ENCODE results near the gene PGS1. TPM values are rescaled to one million over a fixed set of nuclear protein-coding genes. Genes with fewer than 3 reads are reported as not detected.

Gene PGS1
- total RNA-seq, 1 experiment from 2014 or later: 42.5 TPM

GRCh38 chr17:78376161-78376560, 2.3 kb upstream of the PGS1 start:
- intact Hi-C loops (cut with micrococcal nuclease; ENCODE audit: unreplicated experiment): no loop called here
- no peak overlapping the region for H3K27ac ChIP-seq (ENCODE audit: low read depth, low read length, poor library complexity, severe bottlenecking)
- BruUV-seq (replicated peaks): no TSS peak
- POLR2A ChIA-PET (ENCODE audit: low non-redundant PET): no interaction called here
- CTCF ChIA-PET: interaction anchor here (1.2 kb wide), 1 partner anchor 15 kb away, joined by 3 read pairs; no protein-coding TSS in a partner anchor
- no peaks in the 10 kb centered on the region for H3K9me3 ChIP-seq (ENCODE audit: low read depth, low read length, poor library complexity, severe bottlenecking)
- TF ChIP-seq CTCF (conservative IDR thresholded peaks at IDR 0.05; ENCODE audit: low read depth, low read length) (no peak), EZH2 (IDR thresholded peaks at IDR 0.05; ENCODE audit: borderline replicate concordance, low read depth, low read length, poor library complexity, severe bottlenecking) (no peak)
- no peak overlapping the region for H3K4me3 ChIP-seq (ENCODE audit: low read depth, low read length, poor library complexity, severe bottlenecking)
- H3K27me3 ChIP-seq (replicated peaks; ENCODE audit: insufficient read depth, low read depth, low read length, poor library complexity): no peaks in the 10 kb centered on the region
- H3K36me3 ChIP-seq (ENCODE audit: insufficient read depth, low read length, poor library complexity, severe bottlenecking): no peaks in the 10 kb centered on the region
- peaks cover 23% of the 10 kb centered on the region for H3K4me1 ChIP-seq (ENCODE audit: insufficient read depth, low read length, poor library complexity, severe bottlenecking)
- no peak for DNase-seq (ENCODE audit: low spot score)

GRCh38 chr17:78377858-78378224, 608 bp upstream of the PGS1 start:
- CTCF ChIA-PET: no interaction called here
- BruUV-seq (replicated peaks): no TSS peak
- TF ChIP-seq CTCF (conservative IDR thresholded peaks at IDR 0.05; ENCODE audit: low read depth, low read length) (no peak), EZH2 (IDR thresholded peaks at IDR 0.05; ENCODE audit: borderline replicate concordance, low read depth, low read length, poor library complexity, severe bottlenecking) (no peak)
- intact Hi-C loops (cut with micrococcal nuclease; ENCODE audit: unreplicated experiment): no loop called here
- POLR2A ChIA-PET (ENCODE audit: low non-redundant PET): interaction anchor here (0.6 kb wide), 1 partner anchor 237 kb away, joined by 5 read pairs; no protein-coding TSS in a partner anchor
- Histone ChIP-seq H3K36me3 (ENCODE audit: insufficient read depth, low read length, poor library complexity, severe bottlenecking) (no peaks in the 10 kb centered on the region), H3K27me3 (replicated peaks; ENCODE audit: insufficient read depth, low read depth, low read length, poor library complexity) (no peaks in the 10 kb centered on the region), H3K4me1 (ENCODE audit: insufficient read depth, low read length, poor library complexity, severe bottlenecking) (peaks cover 33% of the 10 kb centered on the region), H3K4me3 (ENCODE audit: low read depth, low read length, poor library complexity, severe bottlenecking) (peak overlapping the region; percentile 87), H3K27ac (ENCODE audit: low read depth, low read length, poor library complexity, severe bottlenecking) (peak overlapping the region; percentile 78), H3K9me3 (ENCODE audit: low read depth, low read length, poor library complexity, severe bottlenecking) (no peaks in the 10 kb centered on the region)
- no peak for DNase-seq (ENCODE audit: low spot score)

- peak overlapping the region; percentile 87 for H3K4me3 ChIP-seq (ENCODE audit: low read depth, low read length, poor library complexity, severe bottlenecking)
- ChIA-PET CTCF (no interaction called here), POLR2A (ENCODE audit: low non-redundant PET) (no interaction called here)
- BruUV-seq (replicated peaks): TSS peak; percentile 57
- peak overlapping the region; percentile 78 for H3K27ac ChIP-seq (ENCODE audit: low read depth, low read length, poor library complexity, severe bottlenecking)
- H3K4me1 ChIP-seq (ENCODE audit: insufficient read depth, low read length, poor library complexity, severe bottlenecking): peaks cover 43% of the 10 kb centered on the region
- TF ChIP-seq EZH2 (IDR thresholded peaks at IDR 0.05; ENCODE audit: borderline replicate concordance, low read depth, low read length, poor library complexity, severe bottlenecking): no peak
- TF ChIP-seq CTCF (conservative IDR thresholded peaks at IDR 0.05; ENCODE audit: low read depth, low read length): no peak
- no peak for DNase-seq (ENCODE audit: low spot score)
- intact Hi-C loops (cut with micrococcal nuclease; ENCODE audit: unreplicated experiment): no loop called here
- no peaks in the 10 kb centered on the region for H3K9me3 ChIP-seq (ENCODE audit: low read depth, low read length, poor library complexity, severe bottlenecking)
- no peaks in the 10 kb centered on the region for H3K36me3 ChIP-seq (ENCODE audit: insufficient read depth, low read length, poor library complexity, severe bottlenecking)
- H3K27me3 ChIP-seq (replicated peaks; ENCODE audit: insufficient read depth, low read depth, low read length, poor library complexity): no peaks in the 10 kb centered on the region
Measured at GRCh38 chr17:78379131-78379491, 662 bp downstream of the PGS1 start.
